GM23338 (cell line): ENCODE results near the gene FIGN. TPM values are rescaled to one million over a fixed set of nuclear protein-coding genes. Genes with fewer than 3 reads are reported as not detected.

Experiments used
- ATAC-seq: fragments of 200-7000 bp; cut with Tn5 transposase; 3 replicates; pipeline ENCODE4 v1.9.1; 2020
- DNase-seq: peaks from one replicate; pipeline ENCODE4 v3.0.0-alpha.2; 2015; ENCODE audit warnings: low spot score
- H2AFZ ChIP-seq: fragments of 200-600 bp; sonication (generic); 2 replicates; pipeline ENCODE4 v1.8.0; 2016; ENCODE audit warnings: antibody characterized with exemption, mild to moderate bottlenecking, moderate library complexity
- H3F3A ChIP-seq: fragments of 200-600 bp; sonication (generic); replicated peaks from 2 replicates; pipeline ENCODE4 v1.8.0; 2017; ENCODE audit warnings: antibody characterized with exemption, mixed run types, low read depth
- H3K27ac ChIP-seq: fragments of 200-600 bp; sonication (generic); 2 replicates; pipeline ENCODE4 v1.6.1; 2016; ENCODE audit warnings: low read depth
- H3K27me3 ChIP-seq: fragments of 200-600 bp; sonication (generic); 2 replicates; pipeline ENCODE4 v1.8.0; 2016; ENCODE audit warnings: mild to moderate bottlenecking, mixed run types, moderate library complexity; ENCODE audit not compliant: insufficient read depth
- H3K36me3 ChIP-seq: fragments of 200-600 bp; sonication (generic); 2 replicates; pipeline ENCODE4 v1.8.0; 2016; ENCODE audit warnings: mild to moderate bottlenecking; ENCODE audit not compliant: insufficient read depth
- H3K4me1 ChIP-seq: fragments of 200-600 bp; sonication (generic); 2 replicates; pipeline ENCODE4 v1.8.0; 2016; ENCODE audit warnings: mild to moderate bottlenecking, moderate library complexity; ENCODE audit not compliant: insufficient read depth
- H3K4me2 ChIP-seq: fragments of 200-600 bp; sonication (generic); 2 replicates; pipeline ENCODE4 v1.7.1; 2017; ENCODE audit warnings: mixed run types
- H3K4me3 ChIP-seq: fragments of 200-600 bp; sonication (generic); 2 replicates; pipeline ENCODE4 v1.6.1; 2016; ENCODE audit warnings: mixed run types
- H3K79me2 ChIP-seq: fragments of 200-600 bp; sonication (generic); replicated peaks from 2 replicates; pipeline ENCODE4 v1.8.0; 2017; ENCODE audit warnings: mild to moderate bottlenecking; ENCODE audit not compliant: insufficient read depth
- H3K9me2 ChIP-seq: fragments of 200-600 bp; sonication (generic); 2 replicates; pipeline ENCODE4 v1.8.0; 2017; ENCODE audit not compliant: insufficient read depth
- H4K20me1 ChIP-seq: fragments of 200-600 bp; sonication (generic); replicated peaks from 2 replicates; pipeline ENCODE4 v1.8.0; 2017; ENCODE audit warnings: mild to moderate bottlenecking; ENCODE audit not compliant: insufficient read depth
- H3K27ac Mint-ChIP-seq: 2 replicates; pipeline ENCODE4 v1.8.0; 2020; ENCODE audit warnings: inconsistent platforms, mild to moderate bottlenecking, moderate library complexity, mixed read lengths
- H3K27me3 Mint-ChIP-seq: 3 replicates; pipeline ENCODE4 v1.8.0; 2022; ENCODE audit warnings: low read depth, mild to moderate bottlenecking, moderate library complexity, mixed read lengths, inconsistent platforms; ENCODE audit not compliant: insufficient read depth, poor library complexity
- H3K36me3 Mint-ChIP-seq: 3 replicates; pipeline ENCODE4 v1.8.0; 2021; ENCODE audit warnings: low read depth, mild to moderate bottlenecking, inconsistent platforms, moderate library complexity, mixed read lengths
- H3K4me1 Mint-ChIP-seq: 3 replicates; pipeline ENCODE4 v1.8.0; 2020; ENCODE audit warnings: mild to moderate bottlenecking, inconsistent platforms, mixed read lengths
- H3K4me3 Mint-ChIP-seq: 3 replicates; pipeline ENCODE4 v1.8.0; 2021; ENCODE audit warnings: moderate library complexity, mild to moderate bottlenecking, inconsistent platforms, mixed read lengths
- H3K9me3 Mint-ChIP-seq: 3 replicates; pipeline ENCODE4 v1.8.0; 2020; ENCODE audit warnings: moderate library complexity, mild to moderate bottlenecking, inconsistent platforms, mixed read lengths
- CREB1 ChIP-seq: fragments of 250-450 bp; sonication (Bioruptor Pico); IDR thresholded peaks from 2 replicates; pipeline ENCODE4 v1.5.0; 2020; ENCODE audit warnings: low read depth, mild to moderate bottlenecking, moderate library complexity
- CTCF ChIP-seq, 2 experiments: fragments of 200-600 bp in 1 of 2; sonication (generic) in 1 of 2; conservative IDR thresholded peaks; 2 replicates each; pipeline versions ENCODE4 v1.5.1 to v1.6.1; 2016 to 2017; ENCODE audit warnings: antibody characterized with exemption in 2 of 2, low read depth in 2 of 2, mild to moderate bottlenecking in 2 of 2, moderate library complexity in 1 of 2
- ETS1 ChIP-seq: IDR thresholded peaks from 2 replicates; pipeline ENCODE4 v1.6.1; 2016; ENCODE audit warnings: antibody characterized with exemption
- EZH2 ChIP-seq: fragments of 200-600 bp; sonication (generic); IDR thresholded peaks from one replicate; pipeline ENCODE4 v1.8.0; 2017; ENCODE audit warnings: antibody characterized with exemption, mild to moderate bottlenecking, low read depth; ENCODE audit not compliant: unreplicated experiment
- EZH2phosphoT487 ChIP-seq: fragments of 200-600 bp; sonication (generic); IDR thresholded peaks from one replicate; pipeline ENCODE4 v1.8.1; 2018; ENCODE audit warnings: antibody characterized with exemption; ENCODE audit not compliant: unreplicated experiment
- JUNB ChIP-seq: IDR thresholded peaks from one replicate; pipeline ENCODE4 v1.6.1; 2016; ENCODE audit warnings: antibody characterized with exemption; ENCODE audit not compliant: unreplicated experiment
- NANOG ChIP-seq: IDR thresholded peaks from 2 replicates; pipeline ENCODE4 v1.6.1; 2016; ENCODE audit warnings: antibody characterized with exemption, borderline replicate concordance
- POLR2AphosphoS5 ChIP-seq: IDR thresholded peaks from 2 replicates; pipeline ENCODE4 v1.6.1; 2016; ENCODE audit warnings: antibody characterized with exemption, low read depth
- REST ChIP-seq: IDR thresholded peaks from one replicate; pipeline ENCODE4 v1.6.1; 2018; ENCODE audit warnings: antibody characterized with exemption; ENCODE audit not compliant: unreplicated experiment
- STAT1 ChIP-seq: IDR thresholded peaks from one replicate; pipeline ENCODE4 v1.6.1; 2016; ENCODE audit warnings: antibody characterized with exemption; ENCODE audit not compliant: unreplicated experiment
- ZNF114 ChIP-seq: fragments of 250-450 bp; sonication (Bioruptor Pico); IDR thresholded peaks from 2 replicates; pipeline ENCODE4 v1.5.0; 2020; ENCODE audit warnings: mild to moderate bottlenecking, moderate library complexity
- ZNF331 ChIP-seq: fragments of 250-450 bp; sonication (Bioruptor Pico); IDR thresholded peaks from 2 replicates; pipeline ENCODE4 v1.5.0; 2020; ENCODE audit warnings: low read depth, mild to moderate bottlenecking, moderate library complexity
- ZNF462 ChIP-seq: fragments of 250-450 bp; sonication (Bioruptor Pico); IDR thresholded peaks from 2 replicates; pipeline ENCODE4 v1.5.0; 2020; ENCODE audit warnings: mild to moderate bottlenecking, moderate library complexity
- polyA plus RNA-seq: library from polyadenylated mRNA; unstranded; fragments of >200 nt; fragmentation: Nextera tagmentation; extraction: Ambion mirVana; gene quantifications from 2 replicates; pipeline ENCODE4 v1.2.1, GENCODE V29; 2016
- total RNA-seq: library from RNA; depleted of rRNA; stranded (reverse); fragments of >200 nt; shearing (Covaris generic); gene quantifications from 2 replicates; pipeline ENCODE4 v1.2.3, GENCODE V29; 2014

The FIGN gene
- total and polyA plus RNA-seq, 2 experiments from 2014 or later = 17.2 to 23.6 TPM

GRCh38 chr2:163723348-163723747, 12.5 kb downstream of the FIGN start:
- TF ChIP-seq CREB1 = no peak
- no peak for TF ChIP-seq STAT1
- TF ChIP-seq NANOG = no peak
- TF ChIP-seq ZNF114 (CRISPR knock-in tag) = no peak
- no peak for TF ChIP-seq ETS1
- TF ChIP-seq ZNF462 = no peak
- TF ChIP-seq EZH2phosphoT487 = no peak
- no peak for TF ChIP-seq REST
- no peak for TF ChIP-seq CTCF (conservative IDR thresholded peaks at IDR 0.05; ENCODE audit: low read depth in 2 of 2)
- no peak for TF ChIP-seq JUNB
- TF ChIP-seq ZNF331 = no peak
- no peak for TF ChIP-seq POLR2AphosphoS5
- TF ChIP-seq EZH2 = no peak
- Histone ChIP-seq H3K9me2 (no peaks in the 10 kb centered on the region), H3K36me3 (no peaks in the 10 kb centered on the region), H3K79me2 (peaks cover 69% of the 10 kb centered on the region), H2AFZ (no peak overlapping the region), H3F3A (no peaks in the 10 kb centered on the region), H3K4me3 (no peak overlapping the region), H3K4me2 (no peak overlapping the region), H3K27me3 (no peaks in the 10 kb centered on the region), H3K27ac (no peak overlapping the region), H3K4me1 (peaks cover 15% of the 10 kb centered on the region), H4K20me1 (peaks cover 13% of the 10 kb centered on the region)
- Mint-ChIP-seq H3K4me3 (no peak overlapping the region), H3K27me3 (peaks cover 2% of the 10 kb centered on the region), H3K27ac (peak overlapping the region; percentile 12; the same call in 1 of the 2 replicates), H3K9me3 (no peaks in the 10 kb centered on the region), H3K4me1 (peaks cover 11% of the 10 kb centered on the region; the same call in 2 of the 3 replicates), H3K36me3 (no peaks in the 10 kb centered on the region)
- ATAC-seq (no peak), DNase-seq (no peak)
